NB4 (cell line): ENCODE data around the gene CMIP.
A peak's percentile ranks its signal among the peaks of the same experiment; 100 is the strongest.

Experiments used
- DNase-seq: peaks from one replicate; pipeline ENCODE4 v3.0.0; 2010; ENCODE audit warnings: low read depth
- H3K4me3 ChIP-seq: one replicate; pipeline ENCODE4 v1.5.1; 2011; ENCODE audit warnings: mild to moderate bottlenecking, low read depth, low read length, moderate library complexity
- MYC ChIP-seq: IDR thresholded peaks from 2 replicates; pipeline ENCODE4 v1.6.1; 2011; ENCODE audit warnings: low read depth, low read length
- POLR2A ChIP-seq: IDR thresholded peaks from 2 replicates; pipeline ENCODE4 v1.6.1; 2011; ENCODE audit warnings: mild to moderate bottlenecking; ENCODE audit not compliant: insufficient read length; ENCODE audit errors: extremely low read depth
- TF ChIP-seq, protein P1 (sequence below): IDR thresholded peaks from 2 replicates; pipeline ENCODE4 v1.6.1; 2011; ENCODE audit warnings: low read depth, low read length
- TF ChIP-seq, protein P2 (sequence below): IDR thresholded peaks from one replicate; pipeline ENCODE4 v1.5.1; 2012; ENCODE audit warnings: low read depth, low read length

Gene CMIP

DNA sequence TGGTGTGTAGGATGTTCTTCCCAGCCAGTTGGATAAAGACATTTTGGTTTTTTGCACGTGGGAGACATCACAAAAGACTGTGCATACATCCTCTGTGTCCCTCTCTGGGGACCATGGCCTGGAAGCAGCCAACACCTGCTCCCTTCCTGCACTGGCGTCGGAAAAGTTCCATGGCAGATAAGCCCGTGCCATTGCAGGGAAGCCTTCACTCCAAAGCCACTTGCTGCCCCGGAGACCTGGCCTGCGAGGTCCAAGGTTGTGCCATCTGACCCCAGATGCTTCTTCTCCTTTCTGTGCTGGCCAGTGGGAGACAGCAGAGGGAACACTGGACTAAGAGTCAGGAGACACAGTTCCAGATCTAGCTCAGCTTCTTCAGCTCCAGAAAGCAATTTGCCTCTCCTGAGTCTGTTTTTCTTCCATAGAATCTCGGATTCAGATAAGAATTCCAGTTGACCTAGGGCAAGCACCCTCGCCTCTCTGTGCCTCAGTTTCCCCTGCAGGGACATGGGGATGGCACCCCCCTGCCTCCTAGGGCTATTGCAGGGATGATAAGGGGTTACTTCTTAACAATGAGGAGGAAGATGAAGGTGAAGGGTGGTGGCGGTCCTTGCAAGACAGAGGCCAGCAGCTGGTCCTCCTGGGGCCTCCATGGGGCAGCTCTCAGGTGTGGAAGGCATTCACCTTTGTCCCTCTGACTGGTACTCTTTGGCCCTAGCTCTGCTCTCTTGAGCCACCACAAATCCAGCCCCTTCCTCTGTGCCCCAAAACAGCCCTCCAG lies 134.2 kb downstream of the CMIP start:
- no peak for TF ChIP-seq POLR2A
- TF ChIP-seq, protein P1, sequence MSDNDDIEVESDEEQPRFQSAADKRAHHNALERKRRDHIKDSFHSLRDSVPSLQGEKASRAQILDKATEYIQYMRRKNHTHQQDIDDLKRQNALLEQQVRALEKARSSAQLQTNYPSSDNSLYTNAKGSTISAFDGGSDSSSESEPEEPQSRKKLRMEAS = no peak
- TF ChIP-seq, protein P2, sequence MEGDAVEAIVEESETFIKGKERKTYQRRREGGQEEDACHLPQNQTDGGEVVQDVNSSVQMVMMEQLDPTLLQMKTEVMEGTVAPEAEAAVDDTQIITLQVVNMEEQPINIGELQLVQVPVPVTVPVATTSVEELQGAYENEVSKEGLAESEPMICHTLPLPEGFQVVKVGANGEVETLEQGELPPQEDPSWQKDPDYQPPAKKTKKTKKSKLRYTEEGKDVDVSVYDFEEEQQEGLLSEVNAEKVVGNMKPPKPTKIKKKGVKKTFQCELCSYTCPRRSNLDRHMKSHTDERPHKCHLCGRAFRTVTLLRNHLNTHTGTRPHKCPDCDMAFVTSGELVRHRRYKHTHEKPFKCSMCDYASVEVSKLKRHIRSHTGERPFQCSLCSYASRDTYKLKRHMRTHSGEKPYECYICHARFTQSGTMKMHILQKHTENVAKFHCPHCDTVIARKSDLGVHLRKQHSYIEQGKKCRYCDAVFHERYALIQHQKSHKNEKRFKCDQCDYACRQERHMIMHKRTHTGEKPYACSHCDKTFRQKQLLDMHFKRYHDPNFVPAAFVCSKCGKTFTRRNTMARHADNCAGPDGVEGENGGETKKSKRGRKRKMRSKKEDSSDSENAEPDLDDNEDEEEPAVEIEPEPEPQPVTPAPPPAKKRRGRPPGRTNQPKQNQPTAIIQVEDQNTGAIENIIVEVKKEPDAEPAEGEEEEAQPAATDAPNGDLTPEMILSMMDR = no peak
- TF ChIP-seq MYC = no peak
- no peak for DNase-seq

DNA sequence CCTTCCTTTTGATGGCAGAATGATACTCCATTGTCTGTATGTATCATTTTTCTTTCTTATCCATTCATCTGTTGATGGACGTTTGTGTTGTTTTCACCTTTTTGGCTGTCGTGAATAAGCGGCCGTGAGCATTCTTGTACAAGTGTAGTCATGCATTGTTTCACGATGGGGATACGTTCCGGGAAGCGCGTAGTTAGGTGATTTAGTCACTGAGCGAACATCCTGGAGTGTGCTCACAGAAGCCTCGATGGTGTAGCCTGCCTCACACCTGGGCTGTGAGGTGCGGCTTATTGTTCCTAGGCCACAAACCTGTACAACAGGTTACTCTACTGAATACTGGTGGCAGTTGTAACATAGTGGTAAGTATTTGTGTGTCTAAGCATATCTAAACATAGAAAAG lies 136.5 kb downstream of the CMIP start:
- TF ChIP-seq, protein P1 = no peak
- TF ChIP-seq MYC = no peak
- TF ChIP-seq, protein P2 = no peak
- TF ChIP-seq POLR2A = no peak
- no peak overlapping the region for H3K4me3 ChIP-seq
- no peak for DNase-seq

More for the DNA sequence above, 134.2 kb downstream of the CMIP start:
- no peak overlapping the region for H3K4me3 ChIP-seq

DNA sequence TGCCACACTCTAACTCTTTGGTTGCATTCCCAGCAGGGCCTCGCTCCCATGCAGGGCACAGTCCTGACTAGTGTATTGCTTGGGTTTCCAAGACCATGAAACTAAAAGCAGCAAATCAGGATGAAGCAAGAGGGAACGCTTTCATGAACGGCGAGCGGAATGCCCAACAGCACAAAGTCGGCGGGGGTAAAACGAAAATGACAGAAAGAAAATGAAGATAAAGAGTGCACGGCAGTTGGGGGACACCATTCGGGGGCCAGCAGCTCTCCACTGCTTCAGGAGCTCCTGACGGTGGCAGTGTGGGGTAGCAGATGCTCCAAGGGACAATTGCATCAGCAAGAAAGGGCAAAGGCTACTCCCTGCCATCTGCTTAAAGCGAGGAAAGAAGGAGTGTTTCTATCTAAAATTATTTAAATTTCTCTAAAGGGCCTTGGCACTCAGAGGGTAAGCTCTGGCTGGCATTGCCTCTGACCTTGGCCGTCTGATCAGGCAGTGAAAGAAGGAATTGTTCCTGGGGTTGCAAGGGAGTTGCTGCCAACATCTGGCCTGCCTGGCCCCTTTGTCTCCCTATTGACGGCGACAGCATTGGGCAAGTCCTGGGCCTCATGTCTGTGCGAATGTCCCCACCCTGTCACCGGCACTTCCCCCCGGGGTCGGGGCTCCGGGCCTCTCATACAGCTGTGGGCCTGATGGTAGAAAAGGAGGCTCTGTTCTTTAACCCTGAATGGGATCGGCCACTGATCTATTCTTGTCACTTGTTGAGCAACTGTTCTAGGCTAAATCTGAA lies 138.2 kb downstream of the CMIP start:
- TF ChIP-seq, protein P2 = peak; percentile 30
- TF ChIP-seq POLR2A = no peak
- H3K4me3 ChIP-seq = no peak overlapping the region
- DNase-seq = peak; percentile 41

DNA sequence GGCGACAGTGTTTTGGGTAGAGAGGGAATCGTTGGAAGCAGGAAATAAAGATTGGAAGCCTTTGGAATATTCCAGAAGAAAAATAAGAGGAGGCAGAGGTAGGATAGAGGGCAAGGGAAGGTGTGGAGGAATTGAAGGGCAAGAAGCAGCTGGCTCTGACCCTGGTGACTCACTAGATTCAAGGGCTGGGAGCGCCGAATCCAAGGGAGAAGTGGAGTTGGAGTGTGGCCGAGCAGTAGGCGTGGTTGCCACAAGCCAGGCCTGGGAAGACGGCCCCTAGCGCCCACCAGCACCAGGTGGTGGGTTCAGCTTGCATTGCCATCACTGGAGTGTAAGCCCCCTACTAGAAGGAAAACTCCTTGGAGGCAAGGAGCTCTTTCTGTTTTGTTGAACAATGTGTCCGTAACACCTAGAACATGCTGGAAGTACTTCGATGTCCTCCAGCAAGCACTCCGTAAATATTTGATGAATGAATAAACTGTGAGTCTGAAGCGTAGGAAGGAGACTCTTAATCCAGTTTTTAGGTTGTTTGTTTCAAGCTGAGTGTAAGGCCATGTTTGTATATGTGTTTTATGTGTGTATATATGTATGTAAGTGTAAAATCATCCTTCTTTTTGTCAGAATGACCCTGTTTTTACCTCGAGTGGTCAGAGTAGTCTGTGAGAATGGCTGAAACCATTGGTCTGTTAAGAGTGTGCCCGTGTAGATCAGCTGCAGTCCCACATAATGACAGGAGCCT lies 139.5 kb downstream of the CMIP start:
- TF ChIP-seq MYC = no peak
- no peak for TF ChIP-seq POLR2A
- DNase-seq = no peak
- H3K4me3 ChIP-seq = no peak overlapping the region

DNA sequence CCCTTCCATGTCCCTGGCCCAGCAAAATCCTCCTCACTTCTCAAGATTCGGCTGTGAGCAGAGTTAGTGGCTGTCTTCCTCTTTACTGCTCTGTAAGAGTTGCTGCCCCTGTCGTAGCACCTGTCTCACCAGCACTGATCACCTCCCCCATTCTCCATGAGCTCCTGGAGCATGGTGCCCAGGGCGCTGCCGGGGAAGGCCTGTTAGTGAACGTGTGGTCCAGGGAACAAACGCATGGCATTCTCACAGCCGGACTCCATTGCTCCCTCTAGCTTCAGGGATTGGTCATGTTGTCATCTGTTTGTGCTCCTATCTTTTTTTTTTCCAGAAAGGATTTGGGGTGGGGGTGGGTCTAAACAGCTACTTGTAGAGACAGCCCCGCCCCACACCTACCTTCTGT lies 141.2 kb downstream of the CMIP start:
- no peak overlapping the region for H3K4me3 ChIP-seq
- TF ChIP-seq, protein P2 = no peak
- DNase-seq = peak; percentile 21

DNA sequence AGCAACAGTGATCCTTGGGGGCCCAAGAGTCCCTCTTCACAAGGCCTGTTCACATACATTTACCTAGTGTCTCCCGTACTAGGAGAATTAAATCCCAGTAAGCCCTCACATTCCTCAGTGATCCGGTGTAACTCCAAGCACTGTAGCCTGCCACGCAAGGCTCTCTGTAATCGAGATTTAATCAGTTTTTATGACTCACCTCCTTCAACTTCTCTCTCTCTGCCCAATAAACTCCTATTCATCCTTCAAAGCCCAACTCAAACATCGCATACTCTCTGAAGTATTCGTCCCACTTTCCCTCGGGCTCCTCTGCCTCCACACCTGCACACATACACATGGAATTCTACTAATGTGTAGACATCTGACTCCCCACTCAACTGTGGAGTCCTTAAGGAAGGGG lies 141.8 kb downstream of the CMIP start:
- no peak for DNase-seq
- TF ChIP-seq, protein P1 = no peak
- TF ChIP-seq POLR2A = no peak
- no peak for TF ChIP-seq MYC
- TF ChIP-seq, protein P2 = no peak
- no peak overlapping the region for H3K4me3 ChIP-seq
